ACHN (cell line): Measurements from ENCODE around the gene PTPN3.
"Not testable (repeated sequence)": the region's sequence is repeated elsewhere in the genome, so short reads cannot be mapped to it uniquely, and the experiment has no call there.

Experiments
- DNase-seq: peaks from one replicate; pipeline ENCODE4 v3.0.0-alpha.2; 2015
- in situ Hi-C: cut with HindIII; loops from 2 replicates; pipeline ENCODE4 v1.10.0; 2017; ENCODE audit warnings: low sequenced_read_pairs, low pct_ligation_motif_present, low pct_unique_long_range_greater_than_20kb

The PTPN3 gene

GRCh38 chr9:109498195-109499092, at the start of gene PTPN3:
Gene PTPN3, minus strand, starts transcription at chr9:109498307. Its CDS starts 34,873 bp downstream, at chr9:109463434.
- in situ Hi-C loops = no loop called here
- DNase-seq = peak; percentile 41

DNA sequence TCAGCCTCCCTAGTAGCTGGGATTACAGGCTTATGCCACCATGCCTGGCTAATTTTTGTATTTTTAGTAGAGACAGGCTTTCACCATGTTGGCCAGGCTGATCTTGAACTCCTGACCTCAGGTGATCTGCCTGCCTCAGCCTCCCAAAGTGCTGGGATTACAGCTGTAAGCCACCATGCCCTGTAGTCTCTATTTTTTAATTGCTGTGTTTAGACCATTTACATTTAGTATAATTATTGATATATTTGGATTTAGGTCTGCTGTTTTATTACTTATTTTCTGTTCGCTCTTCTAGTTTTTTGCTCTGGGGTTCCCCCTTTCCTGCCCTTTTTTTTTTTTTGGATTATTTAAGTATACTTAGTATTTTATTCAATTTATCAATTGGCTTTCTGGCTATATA, 46.8 kb upstream of the PTPN3 start:
- in situ Hi-C loops, DNase-seq: not testable (repeated sequence)

DNA sequence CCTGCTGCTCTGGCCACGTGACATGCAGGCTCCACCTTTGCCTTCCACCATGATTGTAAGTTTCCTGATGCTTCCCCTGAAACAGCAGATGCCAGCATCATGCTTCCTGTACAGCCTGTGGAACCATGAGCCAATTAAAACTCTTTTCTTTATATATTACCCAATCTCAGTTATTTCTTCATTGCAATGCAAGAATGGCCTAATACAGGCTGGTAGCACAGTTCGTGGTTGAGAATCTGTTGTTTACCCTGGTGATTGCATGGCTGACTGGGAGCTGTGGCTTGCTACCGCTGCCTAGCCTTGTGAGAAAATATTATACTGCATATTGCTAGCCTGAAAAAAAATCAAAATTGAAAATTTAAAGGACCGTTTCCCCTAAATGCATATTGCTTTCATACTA, 44.8 kb upstream of the PTPN3 start:
- in situ Hi-C loops = no loop called here
- DNase-seq = no peak

DNA sequence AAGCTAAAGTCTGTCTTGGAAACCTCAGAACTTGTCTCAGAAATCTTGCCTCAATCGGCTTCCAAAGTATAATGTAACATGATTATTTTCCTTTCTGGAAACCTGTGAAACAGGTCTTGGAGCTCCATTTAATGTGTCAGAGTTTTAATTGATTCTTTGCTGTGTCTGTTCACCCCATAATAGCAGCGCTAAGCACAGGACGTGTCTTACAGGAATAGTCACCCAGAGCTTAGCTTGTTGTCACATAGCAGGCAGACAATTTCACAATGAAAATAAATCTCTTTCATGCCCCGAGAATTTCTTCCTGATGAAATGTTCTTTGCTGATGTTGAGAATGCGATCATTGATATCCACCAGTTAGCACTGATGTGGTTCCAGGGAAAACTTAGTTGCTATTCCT, 40.2 kb upstream of the PTPN3 start:
- in situ Hi-C loops = no loop called here
- no peak for DNase-seq

GRCh38 chr9:109537288-109537687, 39.2 kb upstream of the PTPN3 start:
- no peak for DNase-seq

GRCh38 chr9:109536859-109537258, 38.8 kb upstream of the PTPN3 start:
- in situ Hi-C loops = no loop called here
- DNase-seq = no peak

More at GRCh38 chr9:109537288-109537687, 39.2 kb upstream of the PTPN3 start:
- in situ Hi-C loops = no loop called here

- no peak for DNase-seq
- in situ Hi-C loops = no loop called here
These were observed 37.3 kb upstream of the PTPN3 start for GRCh38 chr9:109535365-109535764.

DNA sequence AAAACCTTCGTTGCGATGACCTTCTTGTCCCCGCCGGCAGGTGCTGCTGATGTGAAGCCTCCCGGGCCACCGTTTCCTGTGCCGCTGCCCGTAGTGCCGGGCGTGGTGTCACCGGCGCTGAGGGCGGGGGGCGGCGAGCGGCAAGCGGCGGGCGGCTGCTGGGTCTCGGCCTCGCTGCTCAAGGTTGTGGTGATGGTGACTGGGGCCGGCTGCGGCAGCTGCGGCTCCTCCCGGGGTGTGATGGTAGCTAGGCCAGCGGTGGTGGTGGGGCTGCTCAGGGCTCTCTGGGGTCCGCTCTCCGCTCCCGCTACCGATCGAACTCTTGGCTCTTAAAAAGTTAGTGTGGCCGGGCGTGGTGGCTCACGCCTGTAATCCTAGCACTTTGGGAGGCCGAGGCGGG, 36.0 kb upstream of the PTPN3 start:
- in situ Hi-C loops = no loop called here

DNA sequence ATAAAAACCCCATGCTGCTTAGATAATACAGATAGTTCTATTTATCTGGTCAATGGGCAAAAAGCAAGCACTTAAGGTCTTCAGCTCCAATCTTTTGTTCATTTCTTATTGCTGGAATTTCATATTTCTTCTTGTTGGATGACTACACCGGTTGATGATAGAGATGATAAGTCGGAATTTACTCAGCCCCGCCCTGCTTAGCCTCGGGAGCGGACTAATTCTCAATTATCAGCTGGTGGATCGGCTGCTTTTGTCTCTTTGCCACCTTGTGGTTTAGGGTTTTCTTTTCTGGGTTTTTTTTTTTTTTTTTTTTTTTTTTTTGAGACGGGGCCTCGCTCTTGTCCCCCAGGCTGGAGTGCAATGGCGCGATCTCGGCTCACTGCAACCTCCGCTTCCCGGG, 34.5 kb upstream of the PTPN3 start:
- in situ Hi-C loops = not testable (repeated sequence)

More for the DNA sequence above, 36.0 kb upstream of the PTPN3 start:
- DNase-seq = no peak

DNA sequence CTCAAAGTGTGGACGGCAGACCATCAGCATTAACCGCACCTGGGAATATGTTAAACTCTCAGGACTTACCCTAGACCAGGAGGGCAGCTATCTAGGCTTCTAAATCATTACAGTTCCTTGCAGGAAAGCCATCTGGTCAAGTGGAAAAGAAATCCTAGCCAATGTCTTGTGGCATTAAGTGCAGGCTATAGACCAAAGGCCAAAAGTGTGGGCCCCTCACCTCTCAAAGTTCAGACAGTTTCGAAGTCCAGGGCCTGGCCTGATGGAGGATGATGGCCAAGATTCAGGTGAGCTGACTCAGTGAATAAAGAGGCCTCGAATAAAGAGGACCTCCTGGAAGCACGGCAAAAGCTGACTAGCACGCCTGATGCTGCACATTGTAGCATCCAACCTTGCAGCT, 24.0 kb upstream of the PTPN3 start:
- in situ Hi-C loops = no loop called here
- no peak for DNase-seq

More for the DNA sequence above, 34.5 kb upstream of the PTPN3 start:
- not testable (repeated sequence) for DNase-seq

DNA sequence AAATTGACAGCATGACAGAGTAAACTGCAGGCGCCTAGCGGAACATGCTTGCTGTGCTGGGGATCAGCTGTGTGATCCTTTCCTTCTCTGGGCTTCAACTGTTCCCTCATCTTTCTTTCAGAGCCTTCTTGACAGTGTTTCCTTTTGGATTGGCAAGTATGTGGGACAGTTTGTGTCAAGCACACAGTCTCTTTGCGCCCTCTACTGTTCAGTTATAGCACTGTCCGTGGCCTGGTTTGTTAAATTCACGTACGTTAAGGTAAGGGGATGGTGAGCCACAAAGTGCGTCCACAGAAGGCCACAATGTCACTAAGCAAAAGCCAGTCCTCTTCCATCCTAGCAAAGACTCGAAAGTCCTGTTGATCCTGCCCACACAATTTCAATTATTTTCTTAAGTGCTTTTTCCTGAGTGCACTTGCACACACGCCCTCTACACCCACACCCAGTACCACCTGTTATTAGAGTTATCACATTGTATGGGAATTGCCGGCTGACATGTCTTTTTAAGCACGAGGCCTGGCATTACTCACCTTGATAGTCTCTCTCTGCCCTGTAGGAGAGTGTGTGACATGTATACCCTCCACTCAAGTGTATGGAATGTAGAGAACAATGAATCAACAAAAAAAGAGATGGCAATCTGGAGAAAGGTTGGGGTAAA, 22.5 kb upstream of the PTPN3 start:
- in situ Hi-C loops = no loop called here
- peak; percentile 70 for DNase-seq

- no peak for DNase-seq
- in situ Hi-C loops = no loop called here
These were observed 21.3 kb upstream of the PTPN3 start for GRCh38 chr9:109519366-109519765.

GRCh38 chr9:109518621-109519335, 20.7 kb upstream of the PTPN3 start:
- DNase-seq = no peak

DNA sequence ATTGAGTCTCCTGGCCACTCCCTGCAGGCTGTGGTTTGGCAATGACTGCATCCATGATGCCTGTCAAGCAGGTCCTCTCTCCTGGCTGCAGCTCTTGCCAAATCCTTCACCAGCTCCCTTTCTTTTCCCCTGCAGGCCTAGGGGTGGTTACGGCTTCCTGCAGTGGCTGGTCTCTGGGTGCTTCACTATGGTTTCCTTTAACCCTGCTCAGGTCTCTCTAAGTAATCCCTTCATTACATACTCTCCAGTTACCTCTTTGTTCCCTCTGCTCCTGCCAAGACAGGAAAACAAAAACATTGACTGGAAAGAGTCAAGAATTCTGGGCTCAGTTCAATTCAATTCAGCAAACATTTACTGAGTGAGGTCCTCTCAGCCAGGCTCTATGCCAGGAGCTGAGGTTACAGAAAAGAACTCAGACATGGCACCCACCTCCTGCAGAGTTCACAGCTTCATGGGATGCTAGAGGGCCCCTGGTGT, 19.8 kb upstream of the PTPN3 start:
- in situ Hi-C loops = no loop called here

More at GRCh38 chr9:109518621-109519335, 20.7 kb upstream of the PTPN3 start:
- in situ Hi-C loops = no loop called here

GRCh38 chr9:109513871-109514270, 15.8 kb upstream of the PTPN3 start:
- DNase-seq = no peak
- in situ Hi-C loops = no loop called here

More for the DNA sequence above, 19.8 kb upstream of the PTPN3 start:
- no peak for DNase-seq

- DNase-seq = no peak
- in situ Hi-C loops = no loop called here
These were observed 14.2 kb upstream of the PTPN3 start for GRCh38 chr9:109512170-109512756.

GRCh38 chr9:109510506-109510905, 12.4 kb upstream of the PTPN3 start:
- in situ Hi-C loops = no loop called here
- no peak for DNase-seq

DNA sequence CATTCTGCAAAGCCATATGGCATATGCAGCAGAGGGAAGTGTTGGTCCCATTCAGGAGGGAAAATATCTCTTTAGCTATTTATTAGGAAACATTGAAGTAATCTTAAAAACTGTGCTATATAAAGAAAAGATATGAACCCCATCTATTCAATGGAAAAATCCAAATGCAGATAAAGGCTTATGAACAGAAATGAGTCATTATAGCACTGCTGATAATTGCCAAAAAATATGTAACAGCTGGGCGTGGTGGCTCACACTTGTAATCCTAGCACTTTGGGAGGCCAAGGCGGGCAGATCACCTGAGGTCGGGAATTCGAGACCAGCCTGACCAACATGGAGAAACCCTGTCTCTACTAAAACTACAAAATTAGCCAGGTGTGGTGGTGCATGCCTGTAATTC, 11.9 kb upstream of the PTPN3 start:
- DNase-seq, in situ Hi-C loops: not testable (repeated sequence)

GRCh38 chr9:109509611-109510010, 11.5 kb upstream of the PTPN3 start:
- in situ Hi-C loops = no loop called here
- DNase-seq = no peak
